OCI-M2 (cell line): ENCODE results near the gene RAC2.
A peak's percentile ranks its signal among the peaks of the same experiment; 100 is the strongest.

Experiments used
- DNase-seq: peaks from one replicate; lab custom pipeline; 2025; ENCODE audit not compliant: unreplicated experiment; lab: John Stamatoyannopoulos, UW

Gene RAC2

DNA sequence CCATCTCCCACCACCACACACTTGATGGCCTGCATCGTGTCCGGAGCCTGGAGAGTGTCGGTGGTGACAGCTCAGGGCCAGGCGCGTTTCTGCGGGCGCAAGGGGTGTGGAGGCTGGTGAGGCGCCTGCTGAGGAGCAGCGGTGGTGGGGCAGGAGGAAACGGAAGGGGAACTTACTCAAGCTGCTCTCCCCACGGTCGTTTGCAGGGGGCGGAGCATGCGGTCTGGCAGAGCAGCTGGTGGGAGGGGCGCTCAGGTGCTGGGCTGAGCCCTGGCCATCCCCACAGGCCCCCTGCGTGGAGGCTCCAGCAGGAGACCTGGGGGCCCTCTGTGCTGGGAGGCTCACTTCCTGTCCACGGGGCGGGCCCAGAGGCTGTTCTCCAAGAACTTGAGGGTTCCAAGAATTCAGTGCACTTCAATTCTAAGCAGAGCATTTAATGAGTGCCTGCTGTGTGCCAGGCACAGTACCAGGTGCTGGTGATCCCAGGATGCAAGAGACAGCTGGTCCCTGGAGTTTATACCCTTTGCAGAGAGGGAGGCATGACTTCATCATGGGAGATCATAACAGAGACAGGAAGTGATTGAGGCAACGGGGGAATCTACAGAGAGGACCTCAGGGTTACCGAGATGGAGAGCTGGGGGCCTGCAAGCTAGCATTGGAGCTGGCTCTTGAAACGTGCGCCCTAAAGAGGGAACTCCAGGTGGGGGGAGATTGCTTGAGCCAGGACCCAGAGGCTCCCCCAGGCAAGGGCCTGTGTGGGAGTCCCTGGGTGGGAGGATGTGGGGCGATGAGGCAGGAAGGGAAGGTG, at the start of gene RAC2:
RAC2 (minus strand) TSS at position 156 of the 808 bp plus-strand sequence; CDS start at position 35, 121 bp downstream.
- DNase-seq = peak; percentile 52

DNA sequence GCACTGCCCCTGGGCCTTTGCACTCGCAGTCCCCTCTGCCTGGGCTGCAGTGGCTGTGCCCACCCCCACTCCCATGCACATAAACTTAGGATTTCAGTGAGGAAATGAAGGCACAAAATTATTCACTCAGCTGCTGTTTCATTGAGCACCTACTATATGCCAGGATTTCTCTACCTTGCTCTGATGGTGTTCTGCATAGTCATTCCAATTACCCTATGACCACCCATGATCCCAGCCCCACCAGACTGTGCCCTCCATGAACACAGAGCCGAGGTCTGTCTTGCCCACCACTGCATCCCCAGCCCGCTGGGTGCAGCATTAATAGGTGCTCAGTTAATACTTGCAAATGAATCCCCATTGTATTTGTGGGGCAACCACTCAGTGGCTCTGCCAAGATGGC, 49.1 kb upstream of the RAC2 start:
- no peak for DNase-seq

DNA sequence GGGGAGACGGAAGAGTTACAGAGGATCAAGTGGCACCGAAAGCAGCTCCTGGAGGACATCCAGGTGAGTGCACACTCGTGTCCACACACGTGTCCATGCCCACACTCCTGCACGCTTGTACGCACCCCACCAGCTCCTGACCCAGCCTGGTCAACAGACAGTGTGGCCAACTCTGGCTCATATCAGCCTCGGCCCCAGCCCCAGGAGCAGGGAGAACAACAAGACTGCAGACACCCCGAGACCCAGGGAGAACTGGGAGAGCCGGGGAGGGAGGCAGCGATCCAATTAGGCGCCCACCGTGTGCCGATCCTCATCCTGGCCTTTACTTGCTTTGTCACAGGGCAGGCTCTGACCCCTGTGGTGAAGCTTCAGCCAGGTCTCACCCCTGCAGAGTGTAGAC, 48.6 kb upstream of the RAC2 start:
- no peak for DNase-seq

DNA sequence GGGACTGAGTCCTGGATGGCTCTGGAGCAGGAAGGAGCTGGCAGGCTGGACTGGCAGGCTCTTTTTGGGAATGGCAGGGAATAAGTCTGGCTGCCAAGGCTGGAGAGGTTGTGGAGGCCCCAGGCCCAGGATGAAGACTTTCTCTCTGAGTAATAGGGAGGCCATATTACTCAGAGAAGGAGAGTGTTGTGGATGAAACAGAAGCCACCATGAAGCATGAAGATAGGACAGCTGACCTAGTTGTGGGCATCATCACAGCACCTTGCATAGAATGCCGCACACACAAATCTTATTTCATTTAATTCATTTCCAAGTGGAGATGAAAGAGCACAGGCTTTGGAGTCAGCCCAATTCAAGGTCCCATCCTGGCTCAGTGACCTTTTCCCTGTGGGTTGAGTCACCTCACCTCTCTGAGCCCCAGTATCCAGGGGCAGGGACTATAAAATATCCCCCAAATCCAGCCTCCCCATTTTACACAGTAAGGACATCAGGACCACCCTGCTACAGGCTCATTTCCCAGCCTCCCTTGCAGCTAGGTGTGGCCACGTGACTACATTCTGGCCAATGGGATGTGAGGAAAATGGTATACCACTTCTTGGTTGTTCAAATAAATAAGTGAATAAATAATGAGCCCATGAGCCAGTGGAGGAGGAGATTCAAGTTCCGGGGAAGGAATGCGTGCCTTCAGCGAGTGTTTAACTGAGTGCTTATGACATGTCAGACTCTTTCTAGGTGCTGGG, 47.7 kb upstream of the RAC2 start:
- DNase-seq = no peak

DNA sequence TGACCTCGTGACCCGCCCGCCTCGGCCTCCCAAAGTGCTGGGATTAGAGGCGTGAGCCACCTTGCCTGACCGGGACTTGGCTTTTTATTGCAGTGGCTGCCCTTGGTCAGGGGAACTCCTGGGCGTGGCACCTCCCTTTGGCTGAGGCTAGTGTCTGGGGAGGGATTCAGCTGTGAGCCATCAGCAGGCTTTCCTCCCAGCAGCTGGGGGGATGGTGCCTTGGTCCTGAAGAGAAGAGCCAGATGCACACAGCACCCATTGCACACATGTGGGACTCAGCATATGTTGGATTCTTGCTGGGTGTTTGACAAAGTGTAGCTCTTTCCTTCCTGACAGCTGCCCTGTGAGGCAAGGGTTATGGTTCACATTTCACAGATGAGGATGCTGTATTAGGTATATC, 46.7 kb upstream of the RAC2 start:
- no peak for DNase-seq

DNA sequence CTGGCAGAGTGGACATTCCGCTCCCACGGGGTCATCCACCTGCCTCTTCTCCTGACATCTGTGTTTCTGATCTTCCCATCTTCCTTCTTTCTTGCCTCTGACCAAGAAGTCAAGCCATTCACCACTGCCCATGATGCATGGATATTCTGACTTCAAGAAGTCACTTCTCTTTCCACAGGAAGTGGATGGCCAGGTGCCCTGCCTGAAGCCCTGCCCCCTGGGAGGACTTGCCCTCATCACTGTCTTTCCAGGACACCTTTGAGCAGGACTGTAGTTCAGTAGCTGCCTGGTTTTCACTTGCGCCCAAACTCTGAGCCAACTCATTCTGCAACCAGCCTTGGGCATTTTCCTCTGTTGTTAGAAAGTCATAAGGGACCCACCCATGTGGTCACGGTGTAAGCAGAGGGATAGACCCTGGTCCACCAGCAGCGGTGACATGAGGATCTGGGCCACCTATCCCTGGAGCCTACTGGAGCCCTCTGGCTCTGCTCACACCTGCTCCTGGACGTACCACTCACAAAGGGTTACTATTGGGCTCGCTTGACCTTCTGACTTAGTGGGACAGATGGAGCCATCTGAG, 45.2 kb upstream of the RAC2 start:
- DNase-seq = no peak

DNA sequence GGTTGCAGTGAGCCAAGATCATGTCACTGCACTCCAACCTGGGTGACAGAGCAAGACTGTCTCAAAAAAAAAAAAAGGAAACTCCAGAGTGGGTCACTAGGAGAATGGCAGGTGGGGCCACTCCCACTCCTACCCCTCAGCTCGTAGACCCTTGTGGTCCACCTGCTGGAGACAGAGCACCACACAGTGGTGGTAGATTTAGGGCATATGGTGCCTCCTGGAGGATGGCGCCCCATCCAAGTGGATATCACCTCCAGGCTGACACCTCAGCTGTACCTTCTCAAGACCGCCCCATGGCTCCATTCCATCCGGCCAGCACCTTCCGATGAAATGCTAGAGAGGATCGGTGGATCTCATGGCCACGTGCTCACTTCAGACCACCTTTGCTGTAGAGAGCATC, 44.5 kb upstream of the RAC2 start:
- no peak for DNase-seq

DNA sequence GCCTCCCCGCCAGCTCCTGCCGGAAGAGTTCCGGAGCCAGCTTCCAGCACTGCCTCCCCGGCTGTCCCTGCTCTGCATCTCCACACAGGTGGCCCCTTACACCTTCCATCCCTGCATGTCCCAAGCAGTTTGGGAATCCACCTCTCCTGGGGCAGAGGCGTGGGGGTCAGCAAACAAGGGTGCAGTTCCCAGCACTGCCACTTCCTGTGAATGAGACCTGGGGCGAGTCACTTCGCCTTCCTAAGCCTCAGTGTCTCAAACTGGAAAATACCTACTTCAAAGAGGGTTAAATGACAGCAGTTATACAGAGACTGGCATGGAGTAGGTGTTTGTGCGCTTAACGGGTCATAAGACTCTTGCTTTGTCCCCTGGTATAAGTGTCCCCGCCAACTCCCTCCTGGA, 43.5 kb upstream of the RAC2 start:
- DNase-seq = no peak

DNA sequence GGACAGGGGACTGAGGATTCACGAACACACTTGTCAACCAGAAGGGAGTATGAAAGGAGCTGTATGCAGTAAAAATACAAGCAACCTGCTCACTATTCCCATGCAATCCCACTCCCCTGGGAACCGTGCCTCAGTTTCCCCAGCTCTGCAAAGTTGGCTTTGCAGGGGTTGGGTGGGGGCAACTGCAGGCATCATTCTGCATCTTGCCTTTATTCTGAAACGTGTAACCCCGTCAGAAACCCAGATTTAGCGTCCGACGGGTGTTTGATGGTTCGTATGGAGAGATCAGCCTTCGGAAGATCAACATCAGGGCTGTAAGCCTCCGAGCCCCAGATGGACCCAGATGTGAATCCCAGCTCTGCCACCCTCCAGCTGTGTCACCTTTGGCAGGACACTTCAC, 41.9 kb upstream of the RAC2 start:
- no peak for DNase-seq

DNA sequence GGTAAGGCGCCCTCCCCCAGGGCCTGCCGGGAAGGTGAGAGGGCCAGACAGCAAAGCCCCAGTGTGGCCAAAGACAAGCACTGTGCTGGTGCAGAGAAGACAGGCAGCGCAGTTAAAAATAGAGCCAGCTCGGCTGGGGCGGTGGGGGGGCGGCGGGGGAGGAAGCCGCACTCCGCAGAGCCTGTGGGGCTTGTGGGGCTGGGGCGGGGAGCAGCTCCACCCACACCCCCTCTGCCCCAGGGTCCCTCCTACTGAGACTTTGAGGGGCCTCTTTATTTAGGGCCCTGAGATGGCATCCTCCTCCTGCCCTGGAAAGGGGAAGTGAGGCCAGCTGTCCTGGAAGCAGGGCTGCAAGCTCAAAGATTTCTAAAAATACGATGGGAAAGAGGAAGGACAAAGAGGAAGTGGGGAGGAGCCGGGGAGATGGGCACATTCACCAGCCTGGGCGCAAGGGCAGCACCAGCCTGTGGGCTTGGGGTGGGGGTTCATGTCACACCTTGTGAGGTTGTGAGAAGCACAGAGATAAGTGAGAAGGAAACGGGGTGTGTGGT, 40.8 kb upstream of the RAC2 start:
- DNase-seq = no peak

DNA sequence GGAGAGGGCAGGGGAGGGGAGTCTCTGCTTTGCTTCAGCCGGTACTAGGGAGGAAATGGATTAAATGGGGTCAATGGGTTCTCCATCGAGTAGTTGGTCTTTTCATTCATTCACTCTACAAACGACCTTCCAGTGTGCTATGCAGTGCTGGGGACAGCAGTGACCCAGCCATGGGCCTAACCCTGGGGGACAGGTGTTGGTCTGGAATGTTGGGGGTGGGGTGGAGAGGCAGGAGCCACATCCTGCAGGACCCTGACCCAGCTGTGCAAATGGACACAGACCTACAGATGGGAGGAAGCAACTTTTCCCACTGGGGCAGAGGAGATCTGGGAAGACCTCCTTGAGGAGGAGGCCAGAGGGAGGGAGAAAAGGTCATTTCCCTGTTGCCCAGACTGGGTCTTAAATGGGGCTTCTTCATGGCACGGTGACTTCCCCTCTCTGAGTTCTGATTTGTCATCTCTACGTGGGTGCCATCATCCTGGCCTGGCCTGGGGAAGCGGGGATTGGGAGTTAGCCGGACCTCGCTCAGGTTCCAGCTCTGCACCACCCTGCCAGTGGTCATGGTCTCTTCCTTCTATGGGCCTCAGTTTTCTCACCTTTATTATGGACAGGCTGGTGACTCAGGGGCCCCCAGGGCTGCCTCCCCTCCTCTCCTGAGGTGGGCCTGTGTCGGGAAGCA, 40.2 kb upstream of the RAC2 start:
- no peak for DNase-seq

DNA sequence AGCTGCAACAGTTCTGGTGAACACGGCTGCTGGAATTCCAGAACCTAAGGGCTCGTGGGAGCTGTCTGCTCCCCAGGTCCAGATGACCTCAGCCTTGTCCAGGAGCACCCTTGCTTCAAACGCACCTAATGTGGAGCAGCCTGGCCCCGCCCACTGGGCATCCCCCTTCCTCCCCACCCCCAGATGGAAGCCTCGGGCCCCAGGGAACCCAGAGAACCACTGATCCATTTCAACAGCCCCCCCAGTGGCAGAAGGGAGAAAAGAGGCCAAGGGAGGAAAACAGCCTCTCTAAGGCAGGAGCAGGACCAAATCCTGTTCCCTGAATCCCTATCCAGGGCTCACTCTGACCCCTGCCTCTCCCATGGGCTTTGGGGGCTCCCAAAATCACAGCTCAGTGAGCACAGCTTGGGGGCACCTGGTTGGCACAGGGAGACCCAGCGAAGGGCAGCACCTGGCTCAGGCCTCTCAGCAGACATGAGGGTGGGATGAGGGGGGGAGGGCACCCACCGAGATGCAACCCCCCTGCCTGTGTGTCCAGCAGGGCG, 39.4 kb upstream of the RAC2 start:
- no peak for DNase-seq

DNA sequence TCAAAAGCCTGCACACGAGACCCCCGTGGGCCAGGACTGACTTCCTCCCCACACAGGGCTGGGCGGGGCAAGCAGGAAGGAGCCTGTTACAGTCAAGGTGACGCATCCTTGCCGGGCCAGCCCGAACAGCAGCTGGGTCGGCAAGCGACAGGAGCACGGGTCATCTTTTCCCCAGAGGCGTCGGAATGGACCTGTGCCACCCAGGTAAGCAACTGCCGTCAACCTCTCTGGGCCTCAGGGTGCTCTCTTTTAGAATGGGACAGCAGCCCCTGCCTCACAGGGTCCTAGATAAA, 38.3 kb upstream of the RAC2 start, which contains the start of gene CYTH4:
CYTH4 (plus strand) TSS at position 124 of the 293 bp plus-strand sequence; CDS start at position 186, 62 bp downstream.
- DNase-seq = no peak

DNA sequence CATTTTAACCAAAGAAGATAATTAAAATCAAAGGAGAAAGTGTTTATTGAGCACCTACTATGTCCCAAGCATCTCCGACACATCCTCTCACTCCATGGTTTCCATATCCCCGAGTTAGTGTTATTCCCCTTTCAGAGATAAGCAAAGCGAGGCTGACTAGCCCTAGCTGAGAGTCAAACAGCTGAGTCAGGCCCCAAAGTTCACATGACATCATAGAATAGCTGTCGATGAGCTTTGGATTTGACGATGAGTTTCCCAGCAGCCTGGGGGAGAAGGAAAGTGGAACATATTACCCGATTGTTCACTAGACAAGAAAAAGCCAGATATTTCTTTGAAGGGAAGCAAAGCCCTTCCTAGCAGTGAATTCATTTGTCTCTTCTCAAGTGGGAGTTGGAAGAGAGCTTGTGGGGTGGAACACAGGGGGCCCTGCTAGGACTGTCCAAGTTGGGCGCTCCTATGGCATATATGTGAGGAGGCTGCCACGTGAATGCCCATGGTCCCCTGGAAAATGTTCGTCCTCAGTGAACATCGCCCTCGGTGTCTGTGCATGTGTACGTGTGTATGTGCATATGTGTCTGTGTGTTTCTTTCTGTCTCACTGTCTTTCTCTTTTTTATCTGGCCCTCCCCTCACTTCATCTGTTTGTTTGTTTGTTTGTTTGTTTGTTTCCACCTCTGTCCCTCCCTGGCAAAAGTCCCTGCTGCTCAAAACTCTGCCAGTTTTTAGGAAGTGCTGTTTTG, 37.7 kb upstream of the RAC2 start:
- no peak for DNase-seq

DNA sequence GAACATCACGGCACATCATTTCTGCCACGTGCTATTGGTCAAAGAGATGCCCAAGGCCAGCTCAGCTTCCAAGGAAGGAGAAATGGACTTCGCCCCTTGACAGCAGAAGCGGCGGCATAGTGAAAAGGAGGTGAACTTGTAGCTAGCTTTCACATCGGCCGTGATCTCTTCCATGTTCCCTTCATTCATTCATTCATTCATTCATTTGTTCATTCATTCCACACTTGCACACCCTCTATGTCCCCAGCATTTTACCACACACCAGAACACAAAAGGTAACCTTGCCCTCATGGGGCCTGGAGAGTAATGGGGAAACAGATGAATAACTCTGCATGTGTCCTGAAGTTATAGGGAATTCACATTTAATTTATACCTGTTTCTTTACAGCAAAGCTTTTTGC, 37.1 kb upstream of the RAC2 start:
- DNase-seq = no peak

DNA sequence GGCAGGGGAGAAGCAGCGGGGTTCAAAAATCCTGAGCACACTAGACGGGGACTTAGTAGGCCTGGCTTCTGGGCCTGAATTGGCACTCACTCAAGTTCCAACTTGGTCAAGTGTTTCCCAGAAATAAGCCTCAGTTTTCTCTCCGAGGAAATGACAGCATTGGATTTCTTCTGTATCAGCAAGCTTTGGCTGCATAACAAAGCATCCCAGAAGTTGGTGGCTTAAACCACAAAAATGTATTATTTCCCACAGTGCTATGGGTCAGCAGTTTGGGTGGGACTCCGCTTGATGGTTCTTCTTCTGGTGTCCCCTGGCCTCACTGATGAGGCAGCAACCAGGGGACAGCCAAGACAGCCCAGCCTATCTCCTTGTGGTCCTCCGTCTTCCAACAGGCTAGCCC, 36.6 kb upstream of the RAC2 start:
- DNase-seq = no peak

DNA sequence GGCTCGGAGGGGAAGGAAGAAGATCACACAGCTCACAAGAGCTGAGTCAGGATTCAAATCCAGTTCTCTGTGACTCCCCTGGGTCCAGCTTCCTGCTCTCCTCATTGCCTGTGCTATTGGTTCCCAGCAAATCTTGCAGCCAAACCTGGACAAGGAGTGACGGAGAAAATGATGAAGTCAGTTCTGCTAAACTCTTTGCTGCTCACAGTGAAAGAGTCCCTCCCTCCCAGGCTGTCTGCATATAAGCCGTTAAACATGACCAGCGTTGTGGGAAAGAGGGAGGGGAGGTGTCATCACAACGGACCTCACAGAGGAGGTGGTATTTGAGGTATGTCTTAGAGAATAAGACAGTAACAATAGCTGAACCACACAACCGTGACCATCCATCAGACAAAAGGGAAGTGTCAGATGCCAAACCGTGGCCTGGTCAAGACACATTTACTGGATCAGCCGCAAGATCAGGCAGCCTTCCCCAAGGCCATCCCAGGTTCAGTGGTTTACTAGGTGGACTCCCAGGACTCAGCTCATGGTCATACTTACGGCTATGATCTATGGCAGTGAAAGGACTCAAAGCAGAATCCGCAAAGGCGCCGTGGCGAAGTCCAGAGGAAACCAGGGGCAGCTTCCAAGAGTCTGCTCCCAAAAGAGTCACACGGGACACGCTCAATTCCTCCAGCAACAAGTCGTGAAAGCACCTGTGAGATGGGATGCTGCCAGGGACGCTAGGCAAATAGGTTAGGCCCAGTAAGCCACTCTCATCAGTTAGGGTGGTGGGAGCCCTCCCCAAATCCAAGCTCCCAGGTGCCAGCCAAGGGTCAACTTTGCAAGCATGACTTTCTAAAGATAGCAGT, 35.5 kb upstream of the RAC2 start:
- no peak for DNase-seq

DNA sequence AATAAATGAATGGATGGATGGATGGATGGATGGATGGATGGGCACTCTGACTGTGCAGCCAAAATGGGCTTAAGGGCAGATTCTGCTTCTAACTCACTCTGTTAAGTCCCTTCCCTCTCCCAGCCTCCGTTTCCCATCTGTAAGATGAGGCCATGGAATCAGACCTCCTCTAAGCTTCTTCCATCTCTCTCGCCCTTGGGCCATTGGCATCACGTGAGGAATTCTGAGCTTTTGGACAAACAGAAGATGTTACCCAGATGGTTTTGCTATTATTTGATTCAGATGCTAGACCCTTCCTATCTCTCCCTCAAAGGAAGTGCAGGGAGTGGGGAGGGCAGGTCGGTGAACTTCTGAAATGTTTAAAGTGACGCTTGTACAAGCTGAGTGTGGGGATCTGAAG, 34.2 kb upstream of the RAC2 start:
- DNase-seq = no peak

DNA sequence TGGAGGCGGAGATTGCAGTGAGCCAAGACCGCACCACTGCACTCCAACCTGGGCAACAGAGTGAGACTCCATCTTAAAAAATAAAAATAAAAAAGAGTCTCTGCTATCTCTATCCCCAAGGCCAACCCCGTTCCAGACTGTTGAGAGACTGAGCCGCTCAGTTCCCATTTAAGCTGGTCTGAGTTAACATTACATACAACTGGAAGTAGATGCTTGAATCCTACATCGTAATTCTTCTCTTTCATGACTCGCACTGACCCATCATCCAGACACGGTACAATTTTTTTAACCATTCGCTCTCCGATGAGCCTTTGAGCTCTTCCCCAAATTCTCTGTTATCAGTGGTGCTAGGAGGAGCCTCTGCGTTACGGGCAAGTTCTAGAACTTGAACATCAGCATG, 33.3 kb upstream of the RAC2 start:
- no peak for DNase-seq

DNA sequence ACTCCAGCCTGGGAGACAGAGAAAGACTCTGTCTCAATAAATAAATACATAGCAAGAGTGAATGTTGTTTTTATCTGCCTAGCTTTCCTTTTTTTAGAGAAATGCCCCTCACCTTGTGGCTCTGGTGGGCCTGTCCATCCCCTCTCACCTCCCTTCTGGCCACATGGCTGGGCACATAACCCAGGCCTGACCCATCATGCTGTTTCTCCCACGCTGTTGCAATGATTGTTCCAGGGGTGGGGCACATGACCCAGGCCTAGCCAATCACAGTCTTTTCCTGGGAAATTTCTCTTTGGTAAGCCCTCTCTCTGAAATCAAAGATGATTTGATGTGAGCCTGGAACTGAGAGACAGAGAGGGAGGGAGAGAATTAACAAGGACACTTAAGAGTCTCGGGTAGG, 32.7 kb upstream of the RAC2 start:
- no peak for DNase-seq
